Lower lobe of right lung (tissue), 2 donors: ENCODE results near the gene MATN3. TPM values are rescaled to one million over a fixed set of nuclear protein-coding genes. Genes with fewer than 3 reads are reported as not detected.

Source experiments
- ATAC-seq, 2 donors: fragments of 200-7000 bp; cut with Tn5 transposase; one replicate each; pipeline ENCODE4 v1.9.1; 2020 to 2022; ENCODE audit warnings: mild to moderate bottlenecking in 2 of 2, moderate library complexity in 2 of 2
- DNase-seq: peaks from one replicate; pipeline ENCODE4 v3.0.0-alpha.2; 2020
- H3K27ac ChIP-seq: fragments of 200-600 bp; one replicate; pipeline ENCODE4 v1.8.0; 2022
- H3K27me3 ChIP-seq: fragments of 200-600 bp; one replicate; pipeline ENCODE4 v1.8.0; 2022; ENCODE audit warnings: low read depth
- H3K36me3 ChIP-seq: fragments of 200-600 bp; one replicate; pipeline ENCODE4 v1.8.0; 2022; ENCODE audit warnings: mild to moderate bottlenecking
- H3K4me1 ChIP-seq: fragments of 200-600 bp; one replicate; pipeline ENCODE4 v1.8.0; 2022
- H3K4me3 ChIP-seq: fragments of 200-600 bp; one replicate; pipeline ENCODE4 v1.8.0; 2022; ENCODE audit warnings: mild to moderate bottlenecking
- H3K9me3 ChIP-seq: fragments of 200-600 bp; one replicate; pipeline ENCODE4 v1.8.0; 2022
- intact Hi-C: fragments of 100-400 bp; cut with DNase I; formaldehyde crosslinking; loops from one replicate; pipeline ENCODE4 v1.11.0; 2022
- total RNA-seq: library from RNA; stranded (reverse); fragmentation: NEBNext Ultra II Directional; extraction: Animal tissue kit (Norgen Biotek cat#: 25700); gene quantifications from one replicate; pipeline ENCODE4 v1.2.1, GENCODE V29; 2021
- TF ChIP-seq, protein P1 (sequence below): fragments of 200-600 bp; IDR thresholded peaks from one replicate; pipeline ENCODE4 v1.8.0; 2022; ENCODE audit warnings: antibody characterized with exemption, mild to moderate bottlenecking
- donor health status: DM: no; HTN: yes; CAD: no; lungs with severe emphysema.

Gene MATN3
- total RNA-seq, 1 donor from 2014 or later = 8.1 TPM

DNA sequence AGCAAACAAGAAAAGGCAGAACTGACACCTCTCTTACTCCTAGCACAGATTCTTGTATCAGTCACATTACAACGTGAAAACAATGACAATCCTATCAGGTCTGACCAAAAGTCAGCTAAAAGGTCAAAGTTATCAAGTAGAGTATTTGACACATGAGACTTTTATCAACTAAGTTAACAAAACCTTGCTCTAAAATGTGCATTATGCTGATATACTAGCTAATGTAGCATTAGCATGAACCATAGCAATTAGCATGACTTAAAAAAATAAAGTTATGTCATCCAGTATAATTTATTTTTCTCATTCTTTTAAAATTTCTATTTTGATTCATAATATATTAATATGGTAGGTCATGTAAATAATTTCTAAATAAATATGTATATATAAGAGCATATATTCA is 69.3 kb downstream of the MATN3 start:
- no peak for ATAC-seq
- Histone ChIP-seq H3K27ac (no peak overlapping the region), H3K9me3 (no peaks in the 10 kb centered on the region), H3K4me1 (no peaks in the 10 kb centered on the region), H3K27me3 (no peaks in the 10 kb centered on the region), H3K36me3 (no peaks in the 10 kb centered on the region), H3K4me3 (no peak overlapping the region)
- TF ChIP-seq, protein P1, sequence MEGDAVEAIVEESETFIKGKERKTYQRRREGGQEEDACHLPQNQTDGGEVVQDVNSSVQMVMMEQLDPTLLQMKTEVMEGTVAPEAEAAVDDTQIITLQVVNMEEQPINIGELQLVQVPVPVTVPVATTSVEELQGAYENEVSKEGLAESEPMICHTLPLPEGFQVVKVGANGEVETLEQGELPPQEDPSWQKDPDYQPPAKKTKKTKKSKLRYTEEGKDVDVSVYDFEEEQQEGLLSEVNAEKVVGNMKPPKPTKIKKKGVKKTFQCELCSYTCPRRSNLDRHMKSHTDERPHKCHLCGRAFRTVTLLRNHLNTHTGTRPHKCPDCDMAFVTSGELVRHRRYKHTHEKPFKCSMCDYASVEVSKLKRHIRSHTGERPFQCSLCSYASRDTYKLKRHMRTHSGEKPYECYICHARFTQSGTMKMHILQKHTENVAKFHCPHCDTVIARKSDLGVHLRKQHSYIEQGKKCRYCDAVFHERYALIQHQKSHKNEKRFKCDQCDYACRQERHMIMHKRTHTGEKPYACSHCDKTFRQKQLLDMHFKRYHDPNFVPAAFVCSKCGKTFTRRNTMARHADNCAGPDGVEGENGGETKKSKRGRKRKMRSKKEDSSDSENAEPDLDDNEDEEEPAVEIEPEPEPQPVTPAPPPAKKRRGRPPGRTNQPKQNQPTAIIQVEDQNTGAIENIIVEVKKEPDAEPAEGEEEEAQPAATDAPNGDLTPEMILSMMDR = no peak
- DNase-seq = no peak
- intact Hi-C loops = no loop called here

DNA sequence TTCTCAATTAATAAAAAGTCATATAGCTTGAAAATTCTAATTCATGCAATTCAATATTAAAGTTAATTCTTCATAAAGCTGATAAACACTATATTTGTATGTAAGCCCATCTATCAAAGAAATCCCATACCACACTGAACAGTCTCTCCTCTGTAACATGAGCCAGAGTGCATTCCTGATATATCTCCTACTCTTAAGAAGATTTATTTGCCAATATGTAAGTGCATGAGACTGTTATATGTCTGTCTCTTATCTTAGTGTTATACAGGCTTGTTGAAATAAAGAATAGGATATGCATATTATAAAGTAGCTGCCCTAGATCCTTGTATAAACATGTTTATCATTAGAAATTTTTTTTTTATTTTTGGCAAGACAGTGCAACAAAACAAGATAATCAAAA is 70.3 kb downstream of the MATN3 start:
- Histone ChIP-seq H3K36me3 (peaks cover 5% of the 10 kb centered on the region), H3K27ac (no peak overlapping the region), H3K9me3 (no peaks in the 10 kb centered on the region), H3K4me3 (no peak overlapping the region), H3K4me1 (no peaks in the 10 kb centered on the region), H3K27me3 (no peaks in the 10 kb centered on the region)
- TF ChIP-seq, protein P1 = no peak
- intact Hi-C loops = no loop called here
- ATAC-seq = no peak
- no peak for DNase-seq

Other genes with a start within 250 kb of the MATN3 start
- 10.3 TPM for gene TTC32, start 110.7 kb downstream of the MATN3 start, total RNA-seq
- 8.8 TPM for gene WDR35, start 22.6 kb downstream of the MATN3 start, total RNA-seq
- gene LAPTM4A, start 39.0 kb upstream of the MATN3 start, total RNA-seq = 223 TPM
- gene SDC1, start 212.5 kb upstream of the MATN3 start, total RNA-seq = 90.0 TPM